DOHH2 (cell line): ENCODE measurements around the gene P2RX3.

Experiments
- CTCF ChIP-seq: fragments of 200-600 bp; sonication (generic); IDR thresholded peaks from one replicate; pipeline ENCODE4 v1.5.1; 2014; ENCODE audit warnings: antibody characterized with exemption, mild to moderate bottlenecking, low read depth, low read length; ENCODE audit not compliant: poor library complexity, severe bottlenecking
- EZH2phosphoT487 ChIP-seq: fragments of 200-600 bp; sonication (generic); IDR thresholded peaks from 2 replicates; pipeline ENCODE4 v1.6.1; 2017; ENCODE audit warnings: borderline replicate concordance, mild to moderate bottlenecking, antibody characterized with exemption, low read length, moderate library complexity, mixed read lengths

GRCh38 chr11:57297221-57297620 lies 40.9 kb upstream of the P2RX3 start:
- no peak for TF ChIP-seq CTCF
- no peak for TF ChIP-seq EZH2phosphoT487
